ENCODE measurements around the gene CUL7. TPM values are rescaled to one million over a fixed set of nuclear protein-coding genes. Genes with fewer than 3 reads are reported as not detected.

Gene CUL7
- total and polyA plus RNA-seq, 2 experiments from 2014 or later, result 33.1 to 65.8 TPM

GRCh38 chr6:43021270-43022047 is 32.2 kb downstream of the CUL7 start, which contains the start of gene RRP36:
RRP36 (plus strand) TSS chr6:43021623; CDS start chr6:43021655, 32 bp downstream.
- H3K9me3 ChIP-seq (ENCODE audit: low read depth), result no peaks in the 10 kb centered on the region
- peak; percentile 76 to 86 for DNase-seq (ENCODE audit: low read depth in 1 of 2, low spot score in 1 of 2)
- no peaks in the 10 kb centered on the region for H3K27me3 ChIP-seq
- H3K36me3 ChIP-seq, result peaks cover 39% of the 10 kb centered on the region
- H3K4me3 ChIP-seq, result peak within 1 kb of the TSS; percentile 96
- TF ChIP-seq, protein P1, sequence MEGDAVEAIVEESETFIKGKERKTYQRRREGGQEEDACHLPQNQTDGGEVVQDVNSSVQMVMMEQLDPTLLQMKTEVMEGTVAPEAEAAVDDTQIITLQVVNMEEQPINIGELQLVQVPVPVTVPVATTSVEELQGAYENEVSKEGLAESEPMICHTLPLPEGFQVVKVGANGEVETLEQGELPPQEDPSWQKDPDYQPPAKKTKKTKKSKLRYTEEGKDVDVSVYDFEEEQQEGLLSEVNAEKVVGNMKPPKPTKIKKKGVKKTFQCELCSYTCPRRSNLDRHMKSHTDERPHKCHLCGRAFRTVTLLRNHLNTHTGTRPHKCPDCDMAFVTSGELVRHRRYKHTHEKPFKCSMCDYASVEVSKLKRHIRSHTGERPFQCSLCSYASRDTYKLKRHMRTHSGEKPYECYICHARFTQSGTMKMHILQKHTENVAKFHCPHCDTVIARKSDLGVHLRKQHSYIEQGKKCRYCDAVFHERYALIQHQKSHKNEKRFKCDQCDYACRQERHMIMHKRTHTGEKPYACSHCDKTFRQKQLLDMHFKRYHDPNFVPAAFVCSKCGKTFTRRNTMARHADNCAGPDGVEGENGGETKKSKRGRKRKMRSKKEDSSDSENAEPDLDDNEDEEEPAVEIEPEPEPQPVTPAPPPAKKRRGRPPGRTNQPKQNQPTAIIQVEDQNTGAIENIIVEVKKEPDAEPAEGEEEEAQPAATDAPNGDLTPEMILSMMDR (IDR thresholded peaks at IDR 0.05; ENCODE audit: low read depth, low read length), result no peak
- peaks cover 18% of the 10 kb centered on the region for H3K4me1 ChIP-seq (ENCODE audit: low read depth)
- H3K27ac ChIP-seq, result peak within 1 kb of the TSS; percentile 87

- peak overlapping the region; percentile 96 for H3K4me3 ChIP-seq
- H3K4me1 ChIP-seq (ENCODE audit: low read depth), result peaks cover 24% of the 10 kb centered on the region
- H3K9me3 ChIP-seq (ENCODE audit: low read depth), result no peaks in the 10 kb centered on the region
- H3K36me3 ChIP-seq, result peaks cover 33% of the 10 kb centered on the region
- H3K27me3 ChIP-seq, result no peaks in the 10 kb centered on the region
- DNase-seq (ENCODE audit: low read depth in 1 of 2, low spot score in 1 of 2), result peak in 1 of 2 donors; percentile 40
- peak overlapping the region; percentile 87 for H3K27ac ChIP-seq
- TF ChIP-seq, protein P1 (IDR thresholded peaks at IDR 0.05; ENCODE audit: low read depth, low read length), result no peak
Measured at GRCh38 chr6:43020847-43021246, 32.8 kb downstream of the CUL7 start.

DNA sequence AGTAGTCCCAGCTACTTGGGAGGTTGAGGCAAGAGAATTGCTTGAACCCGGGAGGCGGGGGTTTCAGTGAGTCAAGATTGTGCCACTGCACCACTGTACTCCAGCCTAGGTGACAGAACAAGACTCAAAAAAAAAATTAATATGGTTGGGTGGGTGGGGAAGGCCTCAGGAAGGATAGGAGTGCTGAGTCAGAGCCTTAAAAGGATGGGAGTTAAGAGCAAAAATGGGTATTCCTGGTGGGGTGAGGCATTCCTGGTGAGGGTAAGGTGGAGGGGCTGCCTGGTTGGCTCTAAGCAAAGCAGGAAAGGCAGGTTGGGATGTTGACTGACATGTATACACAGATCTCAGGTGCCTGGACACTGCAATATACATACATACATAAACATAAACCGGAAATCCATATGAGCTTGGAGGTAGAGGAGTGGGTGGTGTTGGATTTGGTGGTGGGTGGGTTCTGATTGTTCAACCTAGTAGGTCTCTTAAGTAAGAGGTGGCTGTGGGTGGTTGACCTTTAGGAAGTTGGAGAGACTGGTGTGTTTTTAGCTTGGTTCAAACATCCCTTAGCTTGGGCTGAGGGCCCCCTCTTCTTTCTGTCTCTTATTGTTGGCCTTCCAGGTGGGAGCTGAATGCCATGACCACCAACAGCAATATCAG is 33.5 kb downstream of the CUL7 start:
- Histone ChIP-seq H3K4me3 (no peak overlapping the region), H3K36me3 (peaks cover 29% of the 10 kb centered on the region), H3K9me3 (ENCODE audit: low read depth) (no peaks in the 10 kb centered on the region), H3K27ac (peak overlapping the region; percentile 87), H3K27me3 (no peaks in the 10 kb centered on the region), H3K4me1 (ENCODE audit: low read depth) (peaks cover 30% of the 10 kb centered on the region)
- TF ChIP-seq, protein P1 (IDR thresholded peaks at IDR 0.05; ENCODE audit: low read depth, low read length), result no peak
- DNase-seq (ENCODE audit: low read depth in 1 of 2, low spot score in 1 of 2), result no peak

GRCh38 chr6:43019152-43019551 is 34.5 kb downstream of the CUL7 start:
- TF ChIP-seq, protein P1 (IDR thresholded peaks at IDR 0.05; ENCODE audit: low read depth, low read length), result no peak
- H3K9me3 ChIP-seq (ENCODE audit: low read depth), result no peaks in the 10 kb centered on the region
- DNase-seq (ENCODE audit: low read depth in 1 of 2, low spot score in 1 of 2), result no peak
- H3K4me3 ChIP-seq, result no peak overlapping the region
- peaks cover 26% of the 10 kb centered on the region for H3K36me3 ChIP-seq
- H3K4me1 ChIP-seq (ENCODE audit: low read depth), result peaks cover 31% of the 10 kb centered on the region
- H3K27me3 ChIP-seq, result no peaks in the 10 kb centered on the region
- peak overlapping the region; percentile 87 for H3K27ac ChIP-seq

DNA sequence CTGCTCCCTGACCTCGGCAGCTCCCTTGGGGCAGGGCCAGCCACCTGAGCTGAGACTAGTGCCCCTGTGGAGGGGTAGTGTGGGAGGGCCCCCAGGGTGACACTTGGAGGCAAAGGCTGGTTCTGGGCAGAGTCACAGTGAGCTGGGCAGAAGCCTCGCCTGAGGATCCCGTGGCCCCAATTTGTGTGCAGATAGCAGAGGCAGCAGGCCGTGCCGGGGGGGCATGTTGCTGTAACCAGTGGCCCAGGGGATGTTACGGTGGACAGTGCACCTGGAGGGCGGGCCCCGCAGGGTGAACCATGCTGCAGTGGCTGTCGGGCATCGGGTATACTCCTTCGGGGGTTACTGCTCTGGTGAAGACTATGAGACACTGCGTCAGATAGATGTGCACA is 36.7 kb downstream of the CUL7 start:
- DNase-seq (ENCODE audit: low read depth in 1 of 2, low spot score in 1 of 2), result no peak
- Histone ChIP-seq H3K27me3 (no peaks in the 10 kb centered on the region), H3K4me3 (peak overlapping the region; percentile 69), H3K36me3 (peaks cover 26% of the 10 kb centered on the region), H3K9me3 (ENCODE audit: low read depth) (no peaks in the 10 kb centered on the region), H3K4me1 (ENCODE audit: low read depth) (peaks cover 36% of the 10 kb centered on the region), H3K27ac (peak overlapping the region; percentile 96)
- TF ChIP-seq, protein P1 (IDR thresholded peaks at IDR 0.05; ENCODE audit: low read depth, low read length), result no peak
